ENCODE measurements around the gene LSM12.
"Not testable (repeated sequence)": the region's sequence is repeated elsewhere in the genome, so short reads cannot be mapped to it uniquely, and the experiment has no call there.

Gene LSM12

DNA sequence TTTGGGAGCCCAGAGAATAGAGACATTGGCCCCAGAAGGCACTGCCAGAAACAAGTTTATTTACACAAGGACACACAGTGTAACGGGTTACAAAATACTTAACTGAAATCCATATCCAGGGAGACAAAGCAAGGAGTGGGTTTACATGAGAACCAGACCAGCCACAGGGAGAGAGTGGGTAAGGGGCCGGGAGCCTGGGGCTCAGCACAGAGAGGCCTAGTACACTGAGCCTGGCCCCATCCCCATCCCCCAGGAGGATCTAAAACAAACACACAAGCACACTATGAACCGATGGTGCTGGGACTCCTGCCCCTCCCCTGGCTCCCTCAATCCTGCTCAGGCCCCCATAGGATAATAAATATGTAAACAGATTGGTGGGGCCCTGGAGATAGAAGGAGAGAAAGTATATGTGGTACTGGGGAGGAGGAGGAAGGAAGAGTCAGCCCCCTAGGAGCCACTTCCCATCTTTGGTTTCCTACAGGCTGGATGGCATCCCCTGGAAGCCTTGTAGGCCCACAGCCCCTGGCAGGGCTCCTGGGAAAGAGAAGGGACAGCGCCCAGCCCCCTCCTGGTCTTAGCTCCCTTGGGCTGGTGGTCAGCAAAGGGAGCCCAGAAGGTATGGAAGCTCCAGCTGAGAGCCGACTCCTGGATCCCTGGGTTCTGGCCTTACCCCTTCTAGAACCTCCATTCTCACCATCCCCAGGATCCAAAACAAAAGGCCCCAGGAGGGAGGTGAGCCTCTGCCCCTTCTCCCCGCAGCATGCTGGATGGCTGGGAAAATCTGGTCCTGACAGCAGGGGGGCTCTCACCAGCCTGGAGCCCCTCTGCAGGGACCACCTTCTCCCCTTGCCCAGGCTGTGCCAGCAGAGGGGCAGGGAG is 10.5 kb upstream of the LSM12 start:
- no peak for DNase-seq (ENCODE audit: low read depth in 2 of 2, low spot score in 1 of 2)

- DNase-seq (ENCODE audit: low read depth in 2 of 2, low spot score in 1 of 2): no peak
Observed at GRCh38 chr17:44075598-44076293, 9.3 kb upstream of the LSM12 start.

DNA sequence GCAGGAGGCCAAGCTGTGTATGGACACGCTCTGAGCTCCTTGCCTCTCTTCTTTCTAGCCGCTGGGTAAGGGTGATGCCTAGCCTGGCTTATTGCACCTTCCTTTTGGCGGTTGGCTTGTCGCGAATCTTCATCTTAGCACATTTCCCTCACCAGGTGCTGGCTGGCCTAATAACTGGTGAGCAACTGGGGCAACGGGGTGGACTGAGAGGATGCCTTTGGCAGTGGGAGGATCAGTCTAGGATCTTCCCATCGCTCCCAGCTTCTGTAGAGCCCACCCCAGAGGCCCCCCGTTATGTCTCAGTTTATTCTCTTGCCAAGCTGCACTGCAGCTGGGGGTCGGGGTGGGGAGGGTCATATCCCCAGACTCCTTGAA is 8.4 kb upstream of the LSM12 start:
- no peak for DNase-seq (ENCODE audit: low read depth in 2 of 2, low spot score in 1 of 2)

DNA sequence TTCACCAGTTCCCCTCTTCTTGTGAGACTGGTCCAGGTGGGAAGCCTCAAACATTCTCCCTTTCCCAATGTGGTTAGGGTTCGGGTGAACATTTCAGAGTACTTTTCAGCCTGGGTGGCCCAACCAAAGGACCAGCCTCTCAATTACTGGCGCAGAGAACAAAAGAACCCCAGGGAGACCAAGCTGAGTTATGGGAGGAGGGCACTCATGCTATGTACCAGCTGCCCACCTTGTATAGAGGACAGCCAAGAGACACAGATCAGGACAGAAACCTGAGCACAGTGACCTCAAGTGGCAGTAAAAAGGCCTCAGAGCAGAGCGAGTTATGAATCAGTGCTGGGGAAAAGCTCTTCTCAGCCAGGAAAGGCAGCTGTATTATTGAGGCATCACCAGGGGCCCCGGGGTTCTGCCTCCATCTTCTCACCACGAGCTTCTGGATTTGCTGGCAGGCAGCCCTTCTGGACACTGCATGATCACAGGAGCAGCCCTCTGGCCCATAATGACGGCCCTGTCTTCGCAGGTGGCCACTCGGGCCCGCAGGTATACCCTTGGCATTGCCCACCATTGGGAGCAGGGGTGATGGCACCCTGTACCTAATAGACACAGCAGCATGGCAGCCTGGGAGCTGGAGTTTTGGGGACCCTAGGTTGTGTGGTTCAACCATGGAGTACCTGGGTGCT is 7.9 kb upstream of the LSM12 start:
- DNase-seq (ENCODE audit: low read depth in 2 of 2, low spot score in 1 of 2): no peak

DNA sequence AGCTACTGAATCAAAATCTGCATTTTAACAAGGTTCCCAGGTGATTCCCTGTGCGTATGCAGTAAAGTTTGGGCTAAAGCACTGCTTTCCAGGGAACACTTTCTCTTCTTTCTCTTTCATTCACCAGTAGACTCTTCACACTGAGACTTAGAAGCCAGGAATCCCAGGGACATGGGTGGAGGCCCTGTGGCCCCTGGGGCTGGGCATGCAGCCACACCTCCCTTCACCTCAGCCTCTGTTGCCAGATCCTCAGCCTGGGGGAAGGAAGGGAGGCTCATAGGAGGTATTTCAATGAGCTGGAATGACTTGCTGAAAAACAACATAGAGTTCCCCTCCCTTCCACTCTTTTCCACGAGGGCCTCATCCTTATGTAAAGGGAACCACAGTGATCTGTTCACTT is 5.3 kb upstream of the LSM12 start:
- no peak for DNase-seq (ENCODE audit: low read depth in 2 of 2, low spot score in 1 of 2)

DNA sequence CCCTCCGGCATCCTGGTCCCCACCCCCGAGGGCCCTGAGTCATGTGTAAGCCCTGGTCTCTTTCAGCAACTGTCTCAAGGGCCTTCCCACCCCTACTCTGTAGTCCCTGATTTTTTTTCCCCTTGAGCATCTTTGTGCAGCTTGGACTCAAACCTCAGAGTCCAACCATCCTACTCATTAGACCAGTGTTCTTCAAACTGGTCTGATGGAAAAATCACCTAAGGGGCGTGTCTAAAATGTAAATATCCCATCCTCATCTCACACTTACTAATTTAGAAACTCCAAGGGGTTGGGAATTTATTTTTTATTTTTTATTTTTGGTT is 4.7 kb upstream of the LSM12 start:
- DNase-seq (ENCODE audit: low read depth in 2 of 2, low spot score in 1 of 2): peak in 1 of 2 donors; percentile 52

GRCh38 chr17:44070455-44071197 is 4.2 kb upstream of the LSM12 start, which contains the start of gene G6PC3:
TSS of gene G6PC3 (plus strand) at chr17:44070735. CDS start at chr17:44070966, 231 bp downstream.
- peak; percentile 37 to 65 for DNase-seq (ENCODE audit: low read depth in 2 of 2, low spot score in 1 of 2)

- DNase-seq (ENCODE audit: low read depth in 2 of 2, low spot score in 1 of 2): no peak
Observed at GRCh38 chr17:44069974-44070454, 3.5 kb upstream of the LSM12 start.

DNA sequence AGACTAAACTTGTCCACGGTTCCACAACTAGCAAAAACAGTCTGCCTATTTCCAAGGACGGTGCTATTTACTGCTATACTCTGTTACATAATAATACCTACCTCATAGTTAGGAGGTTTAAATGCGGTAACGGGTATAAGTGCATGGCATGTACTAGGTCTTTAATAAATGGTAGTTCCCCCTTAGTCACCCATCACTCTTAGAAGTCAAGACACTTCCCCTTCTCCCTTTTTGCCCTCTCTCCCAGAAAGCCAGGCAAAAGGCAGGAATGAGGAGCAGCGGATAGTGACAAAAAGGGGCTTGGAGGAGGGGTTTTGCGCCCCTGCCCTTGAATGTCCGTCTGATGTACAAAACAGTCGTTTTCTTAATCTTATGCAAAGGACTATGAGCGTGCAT is 1.1 kb upstream of the LSM12 start:
- DNase-seq (ENCODE audit: low read depth in 2 of 2, low spot score in 1 of 2): no peak

GRCh38 chr17:44065668-44066203 is 735 bp downstream of the LSM12 start:
- DNase-seq (ENCODE audit: low read depth in 2 of 2, low spot score in 1 of 2): no peak

- DNase-seq (ENCODE audit: low read depth in 2 of 2, low spot score in 1 of 2): no peak
Observed at GRCh38 chr17:44063704-44064639, 2.5 kb downstream of the LSM12 start.

DNA sequence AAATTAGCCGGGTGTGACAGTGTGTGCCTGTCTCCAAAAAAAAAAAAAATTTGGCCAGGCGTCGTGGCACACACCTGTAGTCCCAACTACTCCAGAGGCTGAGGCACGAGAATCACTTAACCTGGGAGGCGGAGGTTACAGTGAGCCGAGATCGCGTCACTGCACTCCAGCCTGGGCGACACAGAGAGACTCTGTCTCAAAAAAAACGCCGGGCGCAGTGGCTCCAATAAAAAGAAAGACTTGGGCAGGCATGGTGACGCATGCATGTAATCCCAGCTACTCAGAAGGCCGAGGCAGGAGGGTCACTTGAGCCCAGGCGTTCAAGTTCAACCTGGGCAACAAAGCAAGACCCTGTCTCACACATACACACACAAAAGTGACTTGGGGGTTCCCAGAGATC is 3.6 kb downstream of the LSM12 start:
- no peak for DNase-seq (ENCODE audit: low read depth in 2 of 2, low spot score in 1 of 2)

DNA sequence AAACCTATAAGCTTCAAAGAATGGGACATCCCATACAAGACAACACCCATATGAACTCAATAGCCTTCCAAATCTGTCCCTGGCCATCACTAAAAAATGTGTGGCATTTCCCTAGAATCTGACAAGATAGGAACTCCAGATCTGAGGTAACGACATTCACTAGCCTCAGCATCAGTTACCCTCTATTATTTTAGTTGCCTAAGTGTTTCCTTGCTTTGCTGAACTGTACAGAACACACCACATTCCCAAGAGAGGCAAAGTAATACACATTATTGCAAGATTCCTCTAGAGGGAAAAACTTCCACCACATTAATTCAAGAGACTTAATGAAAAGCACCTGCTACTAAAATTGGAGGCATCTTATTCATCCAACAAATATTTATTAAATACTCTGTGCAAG is 5.0 kb downstream of the LSM12 start:
- DNase-seq (ENCODE audit: low read depth in 2 of 2, low spot score in 1 of 2): no peak

DNA sequence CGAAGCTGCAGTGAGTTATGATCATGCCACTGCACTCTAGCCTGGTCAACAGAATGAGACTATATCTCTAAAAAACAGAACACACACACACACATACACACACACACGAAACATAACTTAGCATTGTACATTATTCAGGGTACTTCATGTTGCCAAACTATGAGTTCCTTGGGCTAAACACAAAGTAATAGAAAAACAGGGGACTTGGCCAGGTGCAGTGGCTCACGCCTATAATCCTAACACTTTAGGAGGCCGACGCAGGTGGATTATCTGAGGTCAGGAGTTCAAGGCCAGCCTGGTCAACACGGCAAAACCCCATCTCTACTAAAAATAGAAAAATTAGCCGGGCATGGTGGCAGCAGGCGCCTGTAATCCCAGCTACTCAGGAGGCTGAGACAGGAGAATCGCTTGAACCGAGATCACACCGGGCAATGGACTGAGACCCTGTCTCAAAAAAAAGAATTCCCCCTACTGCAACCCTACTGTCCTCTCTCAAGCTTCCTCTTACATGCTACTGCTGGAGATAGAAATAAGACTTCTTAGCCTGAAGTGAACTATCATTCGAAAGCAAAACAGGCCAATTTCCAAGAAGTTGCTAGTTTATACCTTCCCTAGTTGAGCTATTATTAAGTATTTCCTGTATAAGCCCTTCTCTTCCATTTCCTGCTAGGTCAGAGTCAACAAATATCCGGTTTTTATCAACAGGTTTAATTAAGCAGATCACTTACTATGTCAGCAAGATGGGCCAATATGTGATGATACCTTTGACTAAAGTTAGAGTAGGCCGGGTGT is 7.2 kb downstream of the LSM12 start:
- DNase-seq (ENCODE audit: low read depth in 2 of 2, low spot score in 1 of 2): no peak

DNA sequence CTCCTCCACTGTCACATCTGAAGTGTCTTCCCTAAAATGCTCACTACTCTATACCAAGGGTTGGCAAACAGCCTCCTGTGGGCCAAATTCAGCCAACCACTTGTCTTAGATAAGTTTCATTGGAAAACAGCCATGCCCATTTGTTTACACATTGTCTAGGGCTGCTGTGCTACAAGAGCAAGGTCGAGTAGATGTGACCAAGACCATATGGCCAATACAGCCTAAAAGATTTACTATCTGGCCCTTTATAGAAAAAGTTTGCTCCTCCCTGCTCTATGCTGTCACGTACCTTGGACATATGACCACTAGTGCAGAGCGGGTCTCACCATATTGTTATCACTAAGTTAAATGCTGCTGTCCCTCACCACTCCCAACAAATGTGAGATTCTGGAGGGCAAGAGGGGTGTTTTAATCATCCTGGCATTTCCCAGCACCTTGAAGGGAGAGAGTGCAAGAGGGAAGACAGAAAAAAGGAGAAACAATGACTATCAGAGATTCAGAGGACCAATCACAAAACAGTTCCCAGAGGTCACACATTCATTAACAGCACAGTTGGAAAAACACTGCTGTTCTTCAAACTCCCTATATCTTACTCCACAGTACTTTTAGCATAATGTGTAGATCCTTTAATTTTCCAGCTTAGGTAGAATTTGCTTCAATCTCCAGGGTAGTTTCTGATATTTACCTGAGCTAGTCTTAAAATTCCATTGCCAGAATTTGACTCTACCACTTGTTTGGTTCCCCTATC is 13.2 kb downstream of the LSM12 start:
- DNase-seq (ENCODE audit: low read depth in 2 of 2, low spot score in 1 of 2): no peak

GRCh38 chr17:44049294-44050060 is 17.0 kb downstream of the LSM12 start:
- no peak for DNase-seq (ENCODE audit: low read depth in 2 of 2, low spot score in 1 of 2)

GRCh38 chr17:44046893-44047292 is 19.6 kb downstream of the LSM12 start:
- not testable (repeated sequence) for DNase-seq (ENCODE audit: low read depth in 2 of 2, low spot score in 1 of 2)

GRCh38 chr17:44045486-44045885 is 21.0 kb downstream of the LSM12 start:
- DNase-seq (ENCODE audit: low read depth in 2 of 2, low spot score in 1 of 2): no peak
